Mononuclear cell (primary cell): ENCODE results near the gene LRRTM4. TPM values are rescaled to one million over a fixed set of nuclear protein-coding genes. Genes with fewer than 3 reads are reported as not detected.

Source experiments
- H3K27me3 ChIP-seq: 2 replicates; pipeline ENCODE4 v1.6.0; 2011; ENCODE audit warnings: low read length, control low read depth; ENCODE audit not compliant: insufficient read depth
- H3K4me1 ChIP-seq: 2 replicates; pipeline ENCODE4 v1.5.1; 2011; ENCODE audit warnings: mild to moderate bottlenecking, low read length, control low read depth; ENCODE audit not compliant: insufficient read depth
- H3K4me3 ChIP-seq: 2 replicates; pipeline ENCODE4 v1.5.1; 2011; ENCODE audit warnings: mild to moderate bottlenecking, low read length, moderate library complexity
- H3K9me3 ChIP-seq: 2 replicates; pipeline ENCODE4 v1.5.1; 2011; ENCODE audit warnings: low read depth, mild to moderate bottlenecking, control low read depth, low read length
- total RNA-seq: library from RNA; depleted of rRNA; stranded (reverse); fragments of >200 nt; gene quantifications from one replicate; pipeline ENCODE4 v1.2.3, GENCODE V29; 2012

The LRRTM4 gene
- total RNA-seq, 1 donor, result 0.10 TPM

GRCh38 chr2:77310416-77310815, 211.8 kb downstream of the LRRTM4 start:
- Histone ChIP-seq H3K27me3 (no peaks in the 10 kb centered on the region), H3K4me3 (no peak overlapping the region), H3K4me1 (no peaks in the 10 kb centered on the region), H3K9me3 (no peaks in the 10 kb centered on the region)

GRCh38 chr2:77309725-77310124, 212.5 kb downstream of the LRRTM4 start:
- Histone ChIP-seq H3K9me3 (no peaks in the 10 kb centered on the region), H3K27me3 (no peaks in the 10 kb centered on the region), H3K4me1 (no peaks in the 10 kb centered on the region), H3K4me3 (no peak overlapping the region)

- Histone ChIP-seq H3K27me3 (no peaks in the 10 kb centered on the region), H3K9me3 (peaks cover 4% of the 10 kb centered on the region), H3K4me3 (no peak overlapping the region), H3K4me1 (no peaks in the 10 kb centered on the region)
Observed at GRCh38 chr2:77301441-77301840, 220.7 kb downstream of the LRRTM4 start.

- H3K4me1 ChIP-seq, result no peaks in the 10 kb centered on the region
- H3K9me3 ChIP-seq, result peaks cover 5% of the 10 kb centered on the region
- H3K4me3 ChIP-seq, result no peak overlapping the region
- H3K27me3 ChIP-seq, result no peaks in the 10 kb centered on the region
Observed at GRCh38 chr2:77296791-77297190, 225.4 kb downstream of the LRRTM4 start.

GRCh38 chr2:77294474-77294873, 227.7 kb downstream of the LRRTM4 start:
- H3K27me3 ChIP-seq, result no peaks in the 10 kb centered on the region
- H3K4me1 ChIP-seq, result no peaks in the 10 kb centered on the region
- H3K4me3 ChIP-seq, result no peak overlapping the region
- peaks cover 5% of the 10 kb centered on the region for H3K9me3 ChIP-seq

GRCh38 chr2:77284353-77284752, 237.8 kb downstream of the LRRTM4 start:
- H3K27me3 ChIP-seq, result no peaks in the 10 kb centered on the region
- no peaks in the 10 kb centered on the region for H3K9me3 ChIP-seq
- no peaks in the 10 kb centered on the region for H3K4me1 ChIP-seq
- H3K4me3 ChIP-seq, result no peak overlapping the region

GRCh38 chr2:77271262-77271661, 250.9 kb downstream of the LRRTM4 start:
- H3K4me1 ChIP-seq, result no peaks in the 10 kb centered on the region
- H3K9me3 ChIP-seq, result no peaks in the 10 kb centered on the region
- no peak overlapping the region for H3K4me3 ChIP-seq
- no peaks in the 10 kb centered on the region for H3K27me3 ChIP-seq

- H3K4me3 ChIP-seq, result no peak overlapping the region
- no peaks in the 10 kb centered on the region for H3K27me3 ChIP-seq
Observed at GRCh38 chr2:77270433-77270832, 251.7 kb downstream of the LRRTM4 start.

GRCh38 chr2:77268626-77269025, 253.6 kb downstream of the LRRTM4 start:
- Histone ChIP-seq H3K4me3 (no peak overlapping the region), H3K9me3 (no peaks in the 10 kb centered on the region), H3K27me3 (no peaks in the 10 kb centered on the region), H3K4me1 (no peaks in the 10 kb centered on the region)

More at GRCh38 chr2:77270433-77270832, 251.7 kb downstream of the LRRTM4 start:
- H3K4me1 ChIP-seq, result no peaks in the 10 kb centered on the region
- no peaks in the 10 kb centered on the region for H3K9me3 ChIP-seq

- no peak overlapping the region for H3K4me3 ChIP-seq
- no peaks in the 10 kb centered on the region for H3K27me3 ChIP-seq
- no peaks in the 10 kb centered on the region for H3K4me1 ChIP-seq
- H3K9me3 ChIP-seq, result no peaks in the 10 kb centered on the region
Observed at GRCh38 chr2:77232909-77233425, 289.2 kb downstream of the LRRTM4 start.

- Histone ChIP-seq H3K4me3 (no peak overlapping the region), H3K27me3 (no peaks in the 10 kb centered on the region), H3K4me1 (no peaks in the 10 kb centered on the region), H3K9me3 (no peaks in the 10 kb centered on the region)
Observed at GRCh38 chr2:77228391-77228790, 293.8 kb downstream of the LRRTM4 start.

- Histone ChIP-seq H3K4me3 (no peak overlapping the region), H3K4me1 (no peaks in the 10 kb centered on the region), H3K27me3 (no peaks in the 10 kb centered on the region), H3K9me3 (no peaks in the 10 kb centered on the region)
Observed at GRCh38 chr2:77210725-77211124, 311.5 kb downstream of the LRRTM4 start.

- no peaks in the 10 kb centered on the region for H3K27me3 ChIP-seq
- no peak overlapping the region for H3K4me3 ChIP-seq
- H3K4me1 ChIP-seq, result no peaks in the 10 kb centered on the region
Observed at GRCh38 chr2:77207331-77207730, 314.8 kb downstream of the LRRTM4 start.

GRCh38 chr2:77201755-77202154, 320.4 kb downstream of the LRRTM4 start:
- Histone ChIP-seq H3K4me1 (no peaks in the 10 kb centered on the region), H3K4me3 (no peak overlapping the region), H3K27me3 (no peaks in the 10 kb centered on the region), H3K9me3 (no peaks in the 10 kb centered on the region)

More at GRCh38 chr2:77207331-77207730, 314.8 kb downstream of the LRRTM4 start:
- H3K9me3 ChIP-seq, result no peaks in the 10 kb centered on the region

GRCh38 chr2:77199411-77199810, 322.8 kb downstream of the LRRTM4 start:
- Histone ChIP-seq H3K27me3 (no peaks in the 10 kb centered on the region), H3K4me1 (no peaks in the 10 kb centered on the region), H3K4me3 (no peak overlapping the region), H3K9me3 (no peaks in the 10 kb centered on the region)

GRCh38 chr2:77193858-77194448, 328.2 kb downstream of the LRRTM4 start:
- no peaks in the 10 kb centered on the region for H3K27me3 ChIP-seq
- no peaks in the 10 kb centered on the region for H3K4me1 ChIP-seq
- H3K9me3 ChIP-seq, result no peaks in the 10 kb centered on the region
- H3K4me3 ChIP-seq, result no peak overlapping the region
